Spleen (tissue), 7 donors: Measurements from ENCODE around the gene SYAP1.

Experiments used
- CTCF ChIP-seq, 11 experiments: fragments of 200-600 bp in 7 of 11; fragments of 450-650 bp in 4 of 11; sonication (generic) in 4 of 11; IDR thresholded peaks in 8 of 11; conservative IDR thresholded peaks in 3 of 11; 1 replicate in 7 of 11; 2 replicates in 4 of 11; pipeline versions ENCODE4 v1.4.0 to v1.8.0; 2016 to 2021; ENCODE audit warnings: antibody characterized with exemption in 11 of 11, inconsistent platforms in 4 of 11, mild to moderate bottlenecking in 1 of 11
- POLR2AphosphoS5 ChIP-seq, 3 donors: sonication (generic); formaldehyde crosslinking; IDR thresholded peaks; one replicate each; pipeline ENCODE4 v1.5.1; 2017; ENCODE audit warnings: antibody characterized with exemption in 3 of 3
- donor health status: DM: no; HTN: no; CAD: no; lungs with moderate emphysema.
- donor health status: DM: no; HTN: no; CAD: no.
- donor health status: DM: no; HTN: no; CAD: no.

GRCh38 chrX:16745102-16745501 is 25.7 kb downstream of the SYAP1 start:
- no peak for TF ChIP-seq CTCF (IDR thresholded peaks at IDR 0.05 in 8 of 11, conservative IDR thresholded peaks at IDR 0.05 in 3 of 11)
- no peak for TF ChIP-seq POLR2AphosphoS5 (IDR thresholded peaks at IDR 0.05)
